ENCODE data around the gene KLHDC8B.

Gene KLHDC8B

DNA sequence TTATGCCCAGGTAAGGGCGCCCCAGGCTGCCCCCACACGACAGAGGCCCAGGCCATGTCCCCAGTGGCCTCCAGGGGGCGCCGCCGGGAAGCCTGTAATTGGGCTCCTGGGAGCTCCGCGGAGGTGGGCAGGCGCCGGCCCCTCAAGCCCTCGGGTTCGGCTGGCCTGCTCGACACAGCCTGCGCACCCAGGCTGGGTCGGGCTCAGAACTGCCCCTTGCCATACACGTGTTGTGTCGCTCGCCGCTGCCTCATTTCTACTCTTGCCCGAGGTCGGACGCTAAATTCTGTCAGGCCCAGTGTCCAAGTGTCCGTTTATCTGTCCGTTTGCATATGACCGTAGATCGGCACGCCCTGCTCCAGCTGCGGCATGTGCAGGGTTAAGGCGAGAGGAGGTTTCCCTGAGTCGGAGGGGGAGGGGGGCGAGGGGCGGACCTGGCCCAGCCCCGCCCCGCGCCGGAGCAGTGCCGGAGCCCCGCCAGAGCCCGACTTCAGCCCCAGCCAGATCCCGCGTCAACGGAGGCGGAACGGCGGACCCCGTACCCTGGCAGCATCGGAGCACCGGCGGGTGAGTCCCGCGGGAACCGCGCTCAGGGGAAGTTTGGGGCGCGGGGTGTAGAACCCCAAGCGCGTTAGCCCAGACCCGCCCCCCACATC, at the start of gene KLHDC8B:
TSS of gene KLHDC8B (plus strand) at position 480 of the 656 bp plus-strand sequence. CDS start 1,172 bp downstream, outside the sequence.
- DNase-seq (ENCODE audit: insufficient read length, low spot score) (peak; percentile 85), FAIRE-seq (peak; percentile 98)

DNA sequence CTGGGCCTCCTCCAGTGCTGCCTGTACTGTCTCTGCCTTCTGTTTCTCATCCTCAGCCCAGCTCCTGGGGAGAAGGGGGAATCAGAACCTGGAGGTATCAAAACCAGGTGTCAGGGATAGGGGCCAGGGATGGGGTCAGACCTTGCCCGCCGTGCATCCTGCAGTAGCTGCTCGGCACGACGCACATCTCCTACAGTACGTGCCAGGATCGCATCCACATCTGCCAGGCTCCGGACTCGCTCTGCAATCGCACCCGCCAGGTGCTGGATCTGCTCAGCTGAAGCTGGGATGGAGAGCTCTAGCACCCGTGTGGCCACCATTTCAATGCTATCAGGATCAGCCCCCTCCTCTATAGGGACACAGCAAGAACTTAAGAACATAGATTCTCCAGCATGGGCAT, 49.4 kb upstream of the KLHDC8B start:
- no peak for FAIRE-seq

DNA sequence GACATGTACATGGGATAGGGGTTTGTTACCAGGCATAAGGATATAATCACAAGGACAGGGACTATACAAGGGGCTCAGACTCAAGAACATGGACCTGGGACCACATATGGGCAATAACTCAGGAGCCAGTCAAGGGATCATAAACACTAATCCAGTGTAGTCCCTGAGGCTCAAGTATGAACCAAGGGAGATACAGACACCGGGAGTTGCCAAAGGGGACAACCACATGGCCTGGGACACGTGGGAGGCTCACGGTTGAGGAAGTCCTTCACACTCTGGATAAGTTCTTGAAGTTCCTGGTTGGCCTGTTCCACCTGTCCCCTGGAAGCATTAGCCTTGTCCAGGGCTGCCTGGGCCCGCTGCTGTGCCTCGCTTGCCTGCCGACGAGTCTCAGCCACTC, 48.9 kb upstream of the KLHDC8B start:
- no peak for FAIRE-seq
- no peak for DNase-seq (ENCODE audit: insufficient read length, low spot score)

More for the DNA sequence above, 49.4 kb upstream of the KLHDC8B start:
- no peak for DNase-seq (ENCODE audit: insufficient read length, low spot score)

DNA sequence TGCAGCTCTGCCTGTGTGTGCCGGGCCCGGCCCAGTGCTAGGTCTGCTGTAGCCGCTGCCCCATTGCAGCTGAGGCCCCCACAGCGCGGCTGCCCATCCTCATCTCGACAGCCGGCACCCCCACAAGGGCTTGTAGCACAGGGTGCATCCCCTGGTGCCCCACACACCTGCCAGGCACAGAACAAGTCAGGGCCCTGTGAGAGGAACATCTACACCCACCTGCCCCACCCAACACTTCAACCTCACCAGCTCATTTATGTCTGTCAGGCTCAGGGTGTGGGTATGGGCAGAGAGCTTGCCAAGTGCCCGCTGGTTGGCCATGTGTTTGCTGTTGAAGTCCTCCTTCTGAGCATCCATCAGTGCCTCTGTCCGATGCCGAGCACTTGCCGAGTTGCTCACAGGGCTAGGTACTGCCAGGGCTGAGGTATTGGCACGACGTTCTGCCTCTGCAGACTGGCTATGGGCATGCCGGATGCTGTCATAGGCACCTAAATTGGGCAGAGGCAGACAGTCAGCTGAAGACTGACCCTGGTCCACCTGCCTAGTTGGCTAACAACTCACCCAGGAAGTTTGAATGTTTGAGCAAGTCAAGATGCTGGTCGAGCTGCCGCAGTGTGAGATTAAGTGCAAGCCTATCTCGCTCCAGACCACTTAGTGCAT, 48.4 kb upstream of the KLHDC8B start:
- FAIRE-seq (no peak), DNase-seq (ENCODE audit: insufficient read length, low spot score) (no peak)

DNA sequence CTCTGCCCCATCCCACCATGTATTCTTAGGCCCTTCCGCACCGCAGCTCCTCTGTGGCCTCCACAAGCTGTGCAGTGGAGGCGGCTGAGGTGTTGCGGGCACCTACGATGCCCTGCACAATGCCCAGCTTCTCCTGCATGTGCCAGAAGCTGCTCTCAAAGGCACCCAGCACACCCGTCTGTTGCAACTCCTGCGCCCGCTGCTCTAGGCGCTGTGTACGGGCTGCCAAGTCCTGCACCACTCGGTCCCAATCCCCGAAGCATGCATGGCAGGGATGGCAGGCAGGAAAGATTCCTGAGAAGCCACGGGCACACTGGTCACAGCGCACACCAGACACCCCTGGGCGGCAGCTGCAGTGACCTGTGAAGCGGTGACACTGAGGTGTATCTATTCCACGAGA, 47.7 kb upstream of the KLHDC8B start:
- DNase-seq (ENCODE audit: insufficient read length, low spot score) (no peak), FAIRE-seq (no peak)

DNA sequence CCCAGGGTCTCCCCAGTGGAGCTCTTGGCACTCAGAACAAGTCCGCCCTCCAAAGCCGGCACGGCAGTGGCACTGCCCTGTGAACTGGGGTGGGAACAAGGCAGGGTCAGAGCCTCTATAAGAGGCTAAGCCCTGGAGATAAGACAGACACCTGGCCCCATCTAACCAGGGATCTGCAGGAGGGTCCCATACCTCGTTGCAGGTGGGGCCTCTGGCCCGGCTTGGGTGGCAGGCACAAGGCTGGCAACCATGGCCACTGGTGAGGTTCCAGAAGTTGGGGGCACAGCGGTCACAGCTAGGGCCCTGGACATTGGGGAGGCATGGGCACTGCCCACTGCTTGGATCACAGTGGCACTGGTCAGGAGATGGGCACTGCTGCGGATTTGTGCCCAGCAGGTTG, 47.2 kb upstream of the KLHDC8B start:
- DNase-seq (ENCODE audit: insufficient read length, low spot score) (no peak), FAIRE-seq (no peak)

DNA sequence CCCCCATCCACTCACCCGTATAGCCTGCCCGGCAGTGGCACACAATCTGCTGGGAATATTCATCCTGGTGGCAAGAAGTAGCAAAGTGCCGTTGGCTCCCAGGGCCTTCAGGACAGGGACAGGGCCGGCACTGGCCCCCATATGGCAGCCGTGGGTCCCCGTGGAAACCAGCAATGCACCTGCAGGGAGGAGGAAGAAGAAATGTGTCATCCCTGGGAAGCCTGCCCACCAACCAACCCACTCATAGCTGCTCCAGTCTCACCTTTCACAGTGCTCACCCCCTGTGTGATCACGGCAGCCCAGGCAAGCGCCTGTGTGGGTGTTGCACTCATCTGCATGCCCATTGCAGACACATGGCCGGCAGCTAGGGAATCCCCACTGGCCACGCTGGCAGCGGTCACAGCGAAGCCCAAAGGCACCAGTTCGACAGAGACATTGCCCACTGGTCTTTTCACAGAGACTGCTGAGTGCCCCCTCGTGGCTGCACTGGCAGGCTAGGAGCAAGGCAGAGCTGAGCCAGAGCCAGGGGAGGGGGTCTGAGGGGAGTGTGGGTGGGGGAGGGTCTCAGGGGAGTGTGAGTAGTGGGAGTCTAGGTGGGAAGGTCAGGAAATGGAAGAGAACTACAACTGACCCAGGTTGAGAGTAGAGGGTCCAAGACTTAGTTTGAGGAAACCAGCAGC, 46.3 kb upstream of the KLHDC8B start:
- no peak for FAIRE-seq

DNA sequence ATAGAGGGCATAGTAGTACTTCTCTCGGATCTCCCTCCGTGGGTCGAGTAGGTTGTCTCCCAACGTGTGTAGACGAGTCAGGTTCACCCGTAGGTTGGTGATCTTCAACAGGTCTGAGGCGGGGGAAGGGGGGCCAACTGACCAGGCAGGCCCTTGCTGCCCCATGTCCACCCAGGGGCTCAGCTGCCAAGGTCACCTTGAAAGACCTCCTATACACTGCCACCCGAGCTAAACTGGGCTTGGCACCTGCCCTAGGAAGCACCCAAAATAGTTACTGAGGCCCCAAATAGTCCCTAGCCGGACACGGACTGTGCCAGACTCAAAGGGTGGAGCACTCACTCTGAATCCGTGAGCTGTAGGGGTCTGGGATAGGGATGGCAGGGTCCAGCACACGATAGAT, 40.4 kb upstream of the KLHDC8B start:
- DNase-seq (ENCODE audit: insufficient read length, low spot score) (no peak), FAIRE-seq (no peak)

More for the DNA sequence above, 46.3 kb upstream of the KLHDC8B start:
- no peak for DNase-seq (ENCODE audit: insufficient read length, low spot score)

DNA sequence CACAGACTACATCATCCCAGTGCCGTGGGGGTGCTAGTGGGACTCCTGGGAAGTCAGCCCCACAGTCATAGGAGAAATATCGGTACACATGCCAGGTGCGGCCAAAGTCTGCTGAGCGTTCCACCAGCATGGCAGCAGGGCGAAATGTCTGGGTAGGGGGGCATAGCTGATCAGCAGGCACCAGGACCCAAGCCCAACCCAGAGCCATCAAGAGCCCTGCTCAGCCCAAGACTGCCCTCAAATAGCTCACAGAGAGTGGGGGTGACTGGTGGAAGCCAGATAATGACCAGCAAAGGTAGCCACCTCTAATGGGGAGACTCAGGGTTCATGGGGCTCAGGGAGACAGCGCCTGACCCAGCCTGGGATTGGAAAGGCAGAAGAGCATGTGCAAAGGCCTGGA, 39.8 kb upstream of the KLHDC8B start:
- no peak for DNase-seq (ENCODE audit: insufficient read length, low spot score)
- FAIRE-seq = no peak

DNA sequence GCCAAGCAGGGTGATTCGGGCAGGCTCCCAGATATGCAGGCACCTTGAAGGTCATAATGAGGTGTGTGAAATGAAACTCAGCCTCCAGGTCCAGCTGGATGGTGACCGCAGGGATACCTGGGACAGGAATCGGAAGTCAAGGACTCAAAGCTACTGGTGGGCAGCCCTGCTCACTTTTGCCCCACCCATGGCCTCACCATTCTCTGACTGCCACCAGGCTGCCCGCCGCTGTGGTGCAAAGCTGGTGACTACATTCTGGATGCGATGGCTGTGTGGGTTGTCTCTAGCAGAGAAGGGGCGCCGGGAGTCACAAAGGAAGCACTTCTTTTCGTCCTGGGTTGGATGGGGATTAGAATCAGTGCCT, 39.3 kb upstream of the KLHDC8B start:
- FAIRE-seq (no peak), DNase-seq (ENCODE audit: insufficient read length, low spot score) (no peak)

DNA sequence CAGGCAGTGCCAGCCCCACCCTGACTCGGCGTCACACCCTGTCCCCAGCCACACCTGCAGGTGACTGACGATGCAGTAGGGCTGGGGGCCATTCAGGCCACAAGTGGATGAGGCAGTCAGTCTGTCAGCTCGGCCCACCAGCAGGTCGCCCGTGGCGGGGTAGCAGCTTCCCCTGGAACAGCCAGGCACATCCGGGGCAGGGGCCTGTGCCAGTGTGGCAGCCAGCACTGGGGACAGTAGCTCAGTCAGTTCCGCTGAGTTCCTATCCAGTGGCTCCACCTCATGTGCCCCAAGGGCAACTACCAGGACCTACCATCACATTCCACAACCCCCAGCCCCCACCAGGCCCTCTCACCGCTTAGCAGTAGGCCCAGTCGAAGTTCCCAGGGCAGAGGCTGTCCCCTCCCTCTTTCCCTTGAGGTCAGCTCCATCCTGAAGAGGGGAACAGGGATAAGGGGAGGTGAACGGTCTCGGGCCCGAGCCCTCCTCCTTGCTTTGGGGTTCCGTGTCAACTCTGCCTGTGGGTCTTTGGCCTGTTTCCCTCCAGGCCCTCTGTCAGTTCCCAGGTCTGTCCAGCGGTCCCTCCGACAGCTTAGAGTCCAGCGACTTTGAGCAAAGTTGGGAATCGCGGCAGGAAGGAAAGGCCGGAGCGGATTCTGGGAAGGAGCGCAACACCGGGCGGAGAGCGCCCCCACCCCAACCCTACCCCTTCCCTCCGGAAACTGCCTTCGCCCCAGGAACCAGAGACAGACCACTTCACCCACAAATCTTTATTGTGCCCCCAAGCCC, 38.8 kb upstream of the KLHDC8B start, which contains the start of gene LAMB2:
TSS of gene LAMB2 (minus strand) at position 614 of the 789 bp plus-strand sequence. CDS start at position 431, 183 bp downstream.
- peak; percentile 88 for FAIRE-seq
- peak; percentile 83 for DNase-seq (ENCODE audit: insufficient read length, low spot score)

DNA sequence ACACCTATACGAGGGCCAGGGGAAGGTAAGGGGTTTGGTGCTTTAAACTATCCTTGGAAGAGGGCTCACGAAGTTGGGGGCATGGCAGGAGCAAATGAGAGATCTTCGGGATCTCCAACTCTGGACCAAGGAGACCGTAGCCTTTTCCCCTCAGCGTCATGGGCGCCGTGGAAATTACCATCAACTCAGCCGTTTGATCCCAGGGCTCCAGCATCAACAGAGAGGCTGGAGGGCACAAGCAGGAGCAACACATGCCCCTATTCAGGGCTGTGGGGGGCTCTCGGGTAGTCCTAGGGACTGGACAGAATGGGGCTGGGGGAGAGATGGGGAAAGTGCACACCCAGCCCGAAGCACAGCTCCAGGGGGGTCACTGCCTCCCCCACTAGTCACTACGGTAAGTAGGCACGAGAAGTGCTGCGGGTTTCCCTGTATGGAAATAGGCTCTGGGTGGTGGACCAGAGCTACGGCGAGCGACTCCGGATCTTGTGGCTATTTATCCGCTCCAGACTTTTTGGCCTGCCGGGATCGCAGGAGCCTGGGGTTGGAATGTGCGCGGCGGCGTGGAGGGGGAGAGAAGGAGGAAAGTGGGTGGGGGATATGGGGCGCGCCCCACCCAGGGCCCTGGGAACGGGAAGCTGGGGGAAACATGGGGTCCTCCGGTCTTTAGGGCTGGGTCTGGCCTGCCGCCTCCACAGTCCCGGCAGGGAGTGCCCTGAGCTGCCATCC, 38.0 kb upstream of the KLHDC8B start:
- DNase-seq (ENCODE audit: insufficient read length, low spot score) = peak; percentile 92
- FAIRE-seq = peak; percentile 4

DNA sequence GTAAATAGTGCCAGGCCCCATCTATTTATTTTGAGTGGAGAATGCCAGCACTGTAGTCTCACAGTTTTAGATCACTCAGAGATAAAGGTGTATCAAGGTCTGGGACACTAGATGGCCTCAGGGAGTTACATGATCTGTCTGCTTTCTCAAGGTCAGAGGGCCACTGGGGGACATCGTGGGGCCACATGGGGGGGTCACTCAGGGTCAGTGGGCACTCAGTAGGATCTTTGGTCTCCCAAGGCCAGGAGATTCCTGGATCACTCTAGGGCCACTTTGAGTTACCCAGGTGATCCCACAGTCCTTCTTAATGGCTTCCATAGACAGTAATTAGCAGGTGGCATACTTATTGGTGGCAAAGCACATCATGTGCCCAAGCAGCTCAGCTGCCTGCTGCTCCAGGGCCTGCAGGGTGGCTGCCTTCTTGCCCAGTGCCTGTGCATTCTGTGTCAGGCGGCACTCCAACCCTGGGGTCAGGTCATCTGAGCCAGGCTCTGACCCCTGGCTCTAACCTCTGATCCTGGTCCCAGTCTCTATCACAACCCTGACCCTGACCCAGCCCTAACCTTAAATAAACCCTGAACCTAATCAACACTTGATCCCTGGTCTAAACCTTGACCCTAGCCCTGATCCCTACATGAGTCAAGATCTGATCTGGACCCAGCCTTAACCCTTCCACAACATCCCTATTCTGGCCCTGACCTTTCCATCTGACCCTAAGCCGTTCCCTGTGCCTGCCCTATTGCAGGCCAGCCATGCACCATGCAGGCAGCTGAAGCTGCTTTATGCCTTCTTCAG, 36.7 kb upstream of the KLHDC8B start:
- FAIRE-seq (peak; percentile 71), DNase-seq (ENCODE audit: insufficient read length, low spot score) (peak; percentile 33)

DNA sequence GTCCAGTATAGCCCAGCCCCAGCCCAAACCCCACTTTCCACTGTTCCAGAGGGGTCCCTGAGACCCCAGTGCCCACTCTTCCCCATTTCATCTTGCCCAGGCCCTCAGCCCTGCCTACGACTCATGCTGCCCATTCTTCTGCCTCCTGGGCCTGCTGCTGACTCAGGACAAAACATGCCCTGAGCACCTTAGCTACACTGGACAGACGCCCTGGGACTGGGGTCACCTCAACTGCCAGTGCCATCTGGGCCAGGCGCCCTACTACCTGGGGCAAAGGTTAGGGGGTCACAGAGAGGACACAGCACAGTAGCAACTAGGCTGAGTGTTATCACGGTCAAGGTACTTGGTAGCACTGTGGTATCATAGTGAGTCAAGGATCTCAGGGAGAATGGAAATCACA, 35.9 kb upstream of the KLHDC8B start:
- DNase-seq (ENCODE audit: insufficient read length, low spot score) = no peak
- no peak for FAIRE-seq

DNA sequence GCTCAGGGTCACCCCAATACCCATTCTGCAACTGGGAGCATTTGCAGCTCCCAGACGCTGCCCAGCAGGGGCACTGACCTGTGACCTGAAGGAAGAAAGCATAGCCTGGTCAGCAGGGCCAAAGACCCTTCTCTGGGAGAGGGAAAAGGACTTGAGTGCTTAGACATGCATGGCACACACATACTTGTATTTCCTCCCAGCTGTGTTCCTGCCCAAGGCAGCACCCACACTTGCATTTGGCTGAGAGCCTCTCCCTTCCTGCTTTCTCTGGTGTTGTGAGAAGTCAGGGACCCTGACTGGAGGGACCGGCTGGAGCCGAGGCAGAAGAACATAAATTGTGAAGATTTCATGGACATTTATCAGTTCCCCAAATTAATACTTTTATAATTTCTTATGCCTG, 31.3 kb upstream of the KLHDC8B start:
- FAIRE-seq = no peak
- DNase-seq (ENCODE audit: insufficient read length, low spot score) = no peak

DNA sequence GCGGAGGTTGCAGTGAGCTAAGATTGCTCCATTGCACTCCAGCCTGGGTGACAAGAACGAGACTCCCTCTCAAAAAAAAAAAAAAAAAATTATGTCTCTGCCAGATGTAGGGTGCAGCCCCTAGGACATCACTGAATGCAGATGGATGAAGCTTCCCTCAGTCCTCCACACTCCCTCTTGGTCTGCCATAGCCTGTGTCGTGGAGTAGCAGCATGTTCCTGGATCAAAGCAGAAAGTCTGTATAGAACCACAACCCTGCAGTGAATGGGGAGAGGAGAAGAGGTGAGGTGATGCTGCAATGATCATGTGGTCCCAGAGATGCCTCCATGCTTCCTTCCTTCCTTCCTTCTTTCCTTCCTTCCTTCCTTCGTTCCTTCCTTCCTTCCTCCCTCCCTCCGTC, 23.2 kb upstream of the KLHDC8B start:
- FAIRE-seq (no peak), DNase-seq (ENCODE audit: insufficient read length, low spot score) (no peak)

DNA sequence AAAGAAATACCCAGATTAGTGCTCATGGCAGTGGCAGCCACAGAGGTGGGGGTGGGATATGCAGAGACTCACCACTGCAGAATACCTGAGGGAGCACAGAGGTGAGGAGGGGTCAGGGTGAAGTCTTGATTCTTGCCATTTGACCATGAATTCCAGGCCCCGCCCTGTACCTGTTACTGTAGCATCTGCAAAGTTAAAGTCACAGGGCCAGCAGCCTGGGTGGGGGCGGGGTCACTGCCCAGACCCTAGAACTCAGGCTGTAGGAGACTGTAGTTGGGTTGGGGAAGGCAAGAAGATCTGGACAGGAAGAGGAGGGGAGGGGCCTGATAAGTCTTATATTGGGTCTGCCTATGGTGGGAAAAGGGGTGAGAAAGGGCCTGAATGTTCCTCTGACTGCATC, 19.8 kb upstream of the KLHDC8B start:
- DNase-seq (ENCODE audit: insufficient read length, low spot score) (no peak), FAIRE-seq (no peak)

DNA sequence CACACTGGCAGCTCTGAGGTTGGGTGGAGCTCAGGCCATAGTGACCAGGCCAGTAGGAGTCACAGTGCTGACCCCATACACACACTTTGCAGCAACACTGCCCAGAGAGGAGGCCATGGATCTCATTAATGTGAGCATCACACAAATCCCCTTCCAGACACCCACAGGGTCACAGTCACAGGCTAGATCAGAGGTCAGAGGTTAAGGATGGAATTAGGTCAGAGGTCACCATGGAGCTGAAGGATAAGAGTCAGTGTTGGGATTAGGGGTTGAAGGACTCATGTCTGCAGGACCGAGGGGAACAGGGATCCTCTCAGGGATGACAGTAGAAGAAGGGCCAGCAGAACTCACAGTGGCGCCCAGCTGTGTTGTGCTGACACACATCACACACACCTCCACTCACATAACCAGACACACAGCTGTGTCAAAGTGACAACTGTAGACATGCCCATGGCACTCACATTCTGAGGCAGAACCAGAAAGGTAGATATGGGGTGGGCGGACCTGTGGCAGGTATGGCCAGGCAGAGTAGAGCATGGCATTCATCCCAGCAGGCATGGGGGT, 18.0 kb upstream of the KLHDC8B start:
- DNase-seq (ENCODE audit: insufficient read length, low spot score) (no peak), FAIRE-seq (no peak)

DNA sequence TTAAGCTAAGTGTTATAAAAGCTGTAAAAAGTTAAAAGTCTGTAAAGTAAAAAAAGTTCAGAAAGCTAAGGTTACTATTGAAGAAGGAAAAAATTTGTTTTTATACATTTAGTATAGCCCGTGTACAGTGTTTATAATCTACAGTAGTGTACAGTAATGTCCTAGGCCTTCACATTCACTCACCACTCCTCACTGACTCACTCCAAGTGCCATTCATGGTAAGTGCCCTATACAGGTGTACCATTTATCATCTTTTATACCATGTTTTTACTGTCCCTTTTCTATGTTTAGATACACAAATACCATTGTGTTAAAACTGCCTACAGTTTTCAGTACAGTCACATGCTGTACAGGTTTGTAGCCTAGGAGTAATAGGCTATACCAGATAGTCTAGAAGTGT, 14.1 kb upstream of the KLHDC8B start:
- FAIRE-seq (peak; percentile 77), DNase-seq (ENCODE audit: insufficient read length, low spot score) (no peak)
